GM12878 (cell line): ENCODE measurements around the gene POLK. TPM values are rescaled to one million over a fixed set of nuclear protein-coding genes. Genes with fewer than 3 reads are reported as not detected.

Experiments
- ATAC-seq: fragments of 200-7000 bp; cut with Tn5 transposase; 3 replicates; pipeline ENCODE4 v1.9.1; 2020; ENCODE audit warnings: mild to moderate bottlenecking, moderate library complexity
- BruUV-seq: library from RNA; stranded (reverse); fragments of 400-500 nt; replicated peaks from 2 replicates; lab custom pipeline; 2021; lab: Mats Ljungman, UMichigan
- CTCF ChIA-PET: fragments of 300-600 bp; sonication (Branson Sonifier 250); formaldehyde crosslinking; extraction: SDS; loops from one replicate; lab custom pipeline; 2021; ENCODE audit warnings: inconsistent platforms; lab: Yijun Ruan, JAX
- POLR2A ChIA-PET: fragments of 350-600 bp; formaldehyde crosslinking; extraction: SDS; loops from one replicate; lab custom pipeline; 2021; ENCODE audit warnings: inconsistent platforms; lab: Charles Lee
- RAD21 ChIA-PET: fragments of 300-600 bp; sonication (Branson Sonifier 250); formaldehyde crosslinking; loops from one replicate; lab custom pipeline; 2023; ENCODE audit warnings: antibody characterized with exemption; ENCODE audit not compliant: unreplicated experiment; lab: Charles Lee
- SMC1A ChIA-PET: fragments of 300-600 bp; sonication (Branson Sonifier 250); formaldehyde crosslinking; loops from one replicate; lab custom pipeline; 2023; ENCODE audit not compliant: unreplicated experiment, uncharacterized antibody; lab: Charles Lee
- DNase-seq: peaks from one replicate; pipeline ENCODE4 v3.0.0-alpha.2; 2011; ENCODE audit warnings: low read depth, low spot score
- FAIRE-seq: peaks from 3 replicates; lab custom pipeline; 2011; peaks lifted over from hg19 to GRCh38; lab: Jason Lieb, UNC
- H2AFZ ChIP-seq: 2 replicates; pipeline ENCODE4 v1.6.0; 2011; ENCODE audit warnings: low read depth, low read length, control low read depth; ENCODE audit not compliant: control insufficient read depth
- H3K27ac ChIP-seq: 2 replicates; pipeline ENCODE4 v1.5.1; 2011; ENCODE audit warnings: control low read depth; ENCODE audit not compliant: control insufficient read depth, insufficient read depth
- H3K27me3 ChIP-seq, 2 experiments: replicated peaks in 1 of 2; 2 replicates each; pipeline versions ENCODE4 v1.6.0 to v1.6.1; 2011; ENCODE audit warnings: low read length in 1 of 2; ENCODE audit not compliant: control insufficient read depth in 2 of 2, insufficient read depth in 2 of 2
- H3K36me3 ChIP-seq, 2 experiments: 2 replicates each; pipeline ENCODE4 v1.5.1; 2011; ENCODE audit warnings: low read length in 1 of 2; ENCODE audit not compliant: control insufficient read depth in 2 of 2, insufficient read depth in 2 of 2
- H3K4me1 ChIP-seq: 2 replicates; pipeline ENCODE4 v1.6.1; 2011; ENCODE audit warnings: mild to moderate bottlenecking, low read length, moderate library complexity, mixed read lengths; ENCODE audit not compliant: control insufficient read depth, insufficient read depth
- H3K4me2 ChIP-seq: 2 replicates; pipeline ENCODE4 v1.6.0; 2011; ENCODE audit warnings: control low read depth; ENCODE audit not compliant: control insufficient read depth, insufficient read depth
- H3K4me3 ChIP-seq: fragments of 200-600 bp; sonication (generic); 2 replicates; pipeline ENCODE4 v1.5.1; 2016
- H3K79me2 ChIP-seq: 2 replicates; pipeline ENCODE4 v1.6.0; 2011; ENCODE audit warnings: low read length; ENCODE audit not compliant: control insufficient read depth, insufficient read depth
- H3K9ac ChIP-seq: 2 replicates; pipeline ENCODE4 v1.8.0; 2011; ENCODE audit warnings: low read length, control low read depth, mixed read lengths; ENCODE audit not compliant: control insufficient read depth, insufficient read depth
- H3K9me3 ChIP-seq: replicated peaks from 3 replicates; pipeline ENCODE4 v1.5.1; 2011; ENCODE audit warnings: mild to moderate bottlenecking, low read length; ENCODE audit not compliant: control insufficient read depth, insufficient read depth
- H4K20me1 ChIP-seq: 2 replicates; pipeline ENCODE4 v1.6.0; 2011; ENCODE audit not compliant: control insufficient read depth, insufficient read depth
- HCFC1 ChIP-seq: fragments of 150-350 bp; IDR thresholded peaks from 2 replicates; pipeline ENCODE4 v1.6.1; 2014; ENCODE audit warnings: low read length
- IKZF1 ChIP-seq: fragments of 450-650 bp; conservative IDR thresholded peaks from 2 replicates; pipeline ENCODE4 v1.6.1; 2017; ENCODE audit warnings: antibody characterized with exemption, mild to moderate bottlenecking
- NRF1 ChIP-seq: conservative IDR thresholded peaks from 2 replicates; pipeline ENCODE4 v1.6.1; 2011; ENCODE audit warnings: mild to moderate bottlenecking, low read depth, low read length, improper control_type of control experiment
- STAT3 ChIP-seq: IDR thresholded peaks from 2 replicates; pipeline ENCODE4 v1.6.1; 2011; ENCODE audit warnings: low read depth, low read length, improper control_type of control experiment
- YBX1 ChIP-seq: fragments of 450-650 bp; IDR thresholded peaks from 2 replicates; pipeline ENCODE4 v1.6.1; 2016; ENCODE audit warnings: antibody characterized with exemption
- WGBS: methylation state at CpG from one replicate; pipeline ENCODE4 v1.1.6; 2016; ENCODE audit warnings: low lambda C conversion rate; ENCODE audit not compliant: insufficient replicate concordance, insufficient coverage; ENCODE audit errors: missing lambda C conversion rate; 5-methylcytosine and 5-hydroxymethylcytosine counted together
- in situ Hi-C: fragments of 300-500 bp; cut with MboI; formaldehyde crosslinking; loops from 9 replicates; pipeline ENCODE4 v1.14.3; 2018; ENCODE audit warnings: mixed read lengths
- intact Hi-C: fragments of 100-400 bp; cut with micrococcal nuclease; formaldehyde crosslinking; loops from one replicate; pipeline ENCODE4 v1.14.2; 2022; ENCODE audit not compliant: unreplicated experiment
- polyA plus RNA-seq, 11 experiments: library from polyadenylated mRNA; depleted of rRNA in 4 of 11; unstranded in 6 of 11; stranded (reverse) in 5 of 11; fragments of >200 nt; fragmentation: Nextera tagmentation in 4 of 11; fragmentation: Illumina TruSeq in 1 of 11; extraction: Ambion mirVana in 4 of 11; extraction: Trizol in 1 of 11; gene quantifications; 1 replicate in 1 of 11; 2 replicates in 10 of 11; pipeline versions ENCODE4 v1.2.1 to v1.2.3, GENCODE V29; 2011 to 2016; ENCODE audit warnings: inconsistent platforms in 2 of 11, missing spikeins in 2 of 11, low read depth in 1 of 11
- total RNA-seq, 4 experiments: library from RNA; depleted of rRNA in 3 of 4; stranded (reverse); fragments of >200 nt in 3 of 4; fragmentation: Illumina TruSeq in 1 of 4; extraction: Trizol in 1 of 4; gene quantifications; 2 replicates each; pipeline versions ENCODE4 v1.2.1 to v1.2.3, GENCODE V29; 2013 to 2021
- TF ChIP-seq, protein P1 (sequence below): IDR thresholded peaks from 2 replicates; pipeline ENCODE4 v1.6.1; 2011; ENCODE audit warnings: borderline replicate concordance, low read depth, mild to moderate bottlenecking, moderate library complexity, mixed read lengths, low read length; ENCODE audit not compliant: insufficient read depth; ENCODE audit errors: extremely low read length
- TF ChIP-seq, protein P2 (sequence below): fragments of 450-650 bp; IDR thresholded peaks from 2 replicates; pipeline ENCODE4 v1.6.1; 2018; ENCODE audit warnings: borderline replicate concordance, mild to moderate bottlenecking; ENCODE audit not compliant: partially characterized antibody

Gene POLK
- total and polyA plus RNA-seq, 10 of the 15 experiments (the other 5 are each of a cell fraction or from before 2014, with no cell fraction given), result 10.4 to 47.6 (median 29.0) TPM

- DNase-seq (no peak), ATAC-seq (no peak), FAIRE-seq (no peak)
- H3K4me2 ChIP-seq, result no peak overlapping the region
- ChIA-PET SMC1A (interaction anchor here (0.6 to 1.8 kb wide), 2 partner anchors 12 to 103 kb away, joined by 4 read pairs; no protein-coding TSS in a partner anchor), CTCF (interaction anchor here (0.7 kb wide), 2 partner anchors 8 kb away, joined by 3 read pairs; no protein-coding TSS in a partner anchor), RAD21 (no interaction called here), POLR2A (no interaction called here)
- peaks cover 0 to 3% of the 10 kb centered on the region in 2 experiments; a peak in 2 of 4 replicates for H3K36me3 ChIP-seq
- no peak overlapping the region for H2AFZ ChIP-seq
- WGBS, result 100% methylated on average over 1 of the region's 1 CpG
- no peak overlapping the region for H3K4me3 ChIP-seq
- no peaks in the 10 kb centered on the region for H3K27me3 ChIP-seq
- in situ Hi-C loops (no loop called here), intact Hi-C loops (no loop called here)
- H3K27ac ChIP-seq, result no peak overlapping the region
- H4K20me1 ChIP-seq, result no peaks in the 10 kb centered on the region
- peaks cover 22% of the 10 kb centered on the region for H3K9me3 ChIP-seq
- no peak overlapping the region for H3K9ac ChIP-seq
- H3K4me1 ChIP-seq, result no peaks in the 10 kb centered on the region
- H3K79me2 ChIP-seq, result peaks cover 40% of the 10 kb centered on the region
- BruUV-seq, result no TSS peak
- TF ChIP-seq, protein P1, sequence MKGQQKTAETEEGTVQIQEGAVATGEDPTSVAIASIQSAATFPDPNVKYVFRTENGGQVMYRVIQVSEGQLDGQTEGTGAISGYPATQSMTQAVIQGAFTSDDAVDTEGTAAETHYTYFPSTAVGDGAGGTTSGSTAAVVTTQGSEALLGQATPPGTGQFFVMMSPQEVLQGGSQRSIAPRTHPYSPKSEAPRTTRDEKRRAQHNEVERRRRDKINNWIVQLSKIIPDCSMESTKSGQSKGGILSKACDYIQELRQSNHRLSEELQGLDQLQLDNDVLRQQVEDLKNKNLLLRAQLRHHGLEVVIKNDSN, result no peak
Observed at GRCh38 chr5:75472973-75473372, 38.7 kb upstream of the POLK start.

DNA sequence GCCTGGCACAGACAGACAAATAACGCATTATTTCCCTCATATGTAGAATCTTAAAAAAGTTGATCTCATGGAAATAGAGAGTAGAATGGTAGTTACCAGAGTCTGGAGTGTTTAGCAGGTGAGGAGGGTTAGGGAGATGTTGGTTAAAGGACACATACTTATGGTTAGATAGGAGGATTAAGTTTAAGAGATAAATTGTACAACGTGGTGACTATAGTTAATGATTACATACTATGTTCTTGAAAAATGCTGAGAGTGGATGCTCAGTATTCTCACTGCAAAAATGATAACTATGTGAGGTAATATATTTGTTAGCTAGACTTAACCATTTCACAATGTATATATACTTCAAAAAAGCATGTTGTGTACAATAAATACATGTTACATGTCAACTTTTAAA lies 38.2 kb upstream of the POLK start:
- Histone ChIP-seq H3K9ac (no peak overlapping the region), H4K20me1 (no peaks in the 10 kb centered on the region), H3K4me3 (no peak overlapping the region), H3K4me2 (no peak overlapping the region), H3K9me3 (peaks cover 17% of the 10 kb centered on the region), H3K79me2 (peaks cover 38% of the 10 kb centered on the region), H2AFZ (no peak overlapping the region), H3K36me3 (peaks cover 0 to 2% of the 10 kb centered on the region in 2 experiments; a peak in 2 of 4 replicates), H3K27me3 (no peaks in the 10 kb centered on the region), H3K27ac (no peak overlapping the region), H3K4me1 (no peaks in the 10 kb centered on the region)
- ChIA-PET POLR2A (no interaction called here), RAD21 (interaction anchor here (1.5 kb wide), 1 partner anchor 12 kb away, joined by 3 read pairs; no protein-coding TSS in a partner anchor), SMC1A (interaction anchor here (1.7 to 1.8 kb wide), 2 partner anchors 12 to 16 kb away, joined by 4 to 7 read pairs; no protein-coding TSS in a partner anchor), CTCF (interaction anchor here (0.7 kb wide), 1 partner anchor 8 kb away, joined by 3 read pairs; no protein-coding TSS in a partner anchor)
- BruUV-seq, result no TSS peak
- no peak for TF ChIP-seq YBX1
- no peak for TF ChIP-seq HCFC1
- no peak for TF ChIP-seq NRF1
- TF ChIP-seq, protein P2, sequence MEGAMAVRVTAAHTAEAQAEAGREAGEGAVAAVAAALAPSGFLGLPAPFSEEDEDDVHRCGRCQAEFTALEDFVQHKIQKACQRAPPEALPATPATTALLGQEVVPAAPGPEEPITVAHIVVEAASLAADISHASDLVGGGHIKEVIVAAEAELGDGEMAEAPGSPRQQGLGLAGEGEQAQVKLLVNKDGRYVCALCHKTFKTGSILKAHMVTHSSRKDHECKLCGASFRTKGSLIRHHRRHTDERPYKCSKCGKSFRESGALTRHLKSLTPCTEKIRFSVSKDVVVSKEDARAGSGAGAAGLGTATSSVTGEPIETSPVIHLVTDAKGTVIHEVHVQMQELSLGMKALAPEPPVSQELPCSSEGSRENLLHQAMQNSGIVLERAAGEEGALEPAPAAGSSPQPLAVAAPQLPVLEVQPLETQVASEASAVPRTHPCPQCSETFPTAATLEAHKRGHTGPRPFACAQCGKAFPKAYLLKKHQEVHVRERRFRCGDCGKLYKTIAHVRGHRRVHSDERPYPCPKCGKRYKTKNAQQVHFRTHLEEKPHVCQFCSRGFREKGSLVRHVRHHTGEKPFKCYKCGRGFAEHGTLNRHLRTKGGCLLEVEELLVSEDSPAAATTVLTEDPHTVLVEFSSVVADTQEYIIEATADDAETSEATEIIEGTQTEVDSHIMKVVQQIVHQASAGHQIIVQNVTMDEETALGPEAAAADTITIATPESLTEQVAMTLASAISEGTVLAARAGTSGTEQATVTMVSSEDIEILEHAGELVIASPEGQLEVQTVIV, result no peak
- no peak for TF ChIP-seq IKZF1
- TF ChIP-seq STAT3, result no peak
- ATAC-seq (peak; percentile 37), FAIRE-seq (no peak), DNase-seq (no peak)
- WGBS, result 95% methylated on average over 2 of the region's 2 CpGs
- intact Hi-C loops (no loop called here), in situ Hi-C loops (no loop called here)
